G401 (cell line): ENCODE data around the gene CRELD1. TPM values are rescaled to one million over a fixed set of nuclear protein-coding genes. Genes with fewer than 3 reads are reported as not detected.

Source experiments
- DNase-seq: peaks from one replicate; pipeline ENCODE4 v3.0.0-alpha.2; 2015; ENCODE audit warnings: low spot score
- in situ Hi-C: cut with HindIII; loops from 2 replicates; pipeline ENCODE4 v1.10.0; 2016; ENCODE audit warnings: low sequenced_read_pairs, mixed read lengths
- total RNA-seq: library from RNA; depleted of rRNA; stranded (reverse); fragments of >200 nt; shearing (Covaris generic); gene quantifications from 2 replicates; pipeline ENCODE4 v1.2.3, GENCODE V29; 2014

The CRELD1 gene
- total RNA-seq, 1 experiment from 2014 or later: 13.3 TPM

DNA sequence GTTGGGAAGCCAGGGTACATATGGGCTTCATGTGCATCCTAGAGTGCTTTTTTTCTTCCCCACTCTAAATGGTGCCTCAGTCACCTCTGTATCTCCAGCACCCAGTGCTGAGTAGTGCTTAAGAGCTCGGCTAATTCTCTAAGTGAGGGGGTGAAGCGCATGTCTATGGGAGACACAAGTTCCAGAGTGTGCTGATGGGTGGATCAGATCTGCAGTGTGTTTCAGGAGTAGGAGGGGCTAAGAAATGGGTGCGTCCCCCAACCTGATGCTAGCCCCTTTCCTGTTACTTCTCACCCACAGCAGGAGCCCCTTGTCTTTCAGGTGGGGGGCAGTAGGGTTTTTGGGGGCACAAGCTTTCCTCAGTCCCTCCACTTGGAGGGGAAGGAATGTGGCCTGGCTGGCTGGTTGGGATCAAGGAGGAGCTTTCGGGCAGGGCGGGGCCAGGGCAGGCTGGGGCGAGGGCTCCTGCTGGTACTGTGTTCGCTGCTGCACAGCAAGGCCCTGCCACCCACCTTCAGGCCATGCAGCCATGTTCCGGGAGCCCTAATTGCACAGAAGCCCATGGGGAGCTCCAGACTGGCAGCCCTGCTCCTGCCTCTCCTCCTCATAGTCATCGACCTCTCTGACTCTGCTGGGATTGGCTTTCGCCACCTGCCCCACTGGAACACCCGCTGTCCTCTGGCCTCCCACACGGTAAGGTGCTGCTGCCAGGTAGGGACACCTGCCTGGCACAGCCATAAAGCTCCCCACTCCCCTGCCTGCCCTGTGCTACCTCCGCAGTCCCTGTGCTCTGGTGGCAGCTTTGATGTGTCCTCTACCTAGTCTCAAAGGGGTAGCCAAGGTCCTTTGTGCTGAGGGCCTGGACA is 31.0 kb upstream of the CRELD1 start, which contains the start of gene IL17RE:
Gene IL17RE (plus strand): TSS at position 477 of the 866 bp plus-strand sequence. CDS start 85 bp downstream, at position 562.
- in situ Hi-C loops: no loop called here
- peak; percentile 60 for DNase-seq

DNA sequence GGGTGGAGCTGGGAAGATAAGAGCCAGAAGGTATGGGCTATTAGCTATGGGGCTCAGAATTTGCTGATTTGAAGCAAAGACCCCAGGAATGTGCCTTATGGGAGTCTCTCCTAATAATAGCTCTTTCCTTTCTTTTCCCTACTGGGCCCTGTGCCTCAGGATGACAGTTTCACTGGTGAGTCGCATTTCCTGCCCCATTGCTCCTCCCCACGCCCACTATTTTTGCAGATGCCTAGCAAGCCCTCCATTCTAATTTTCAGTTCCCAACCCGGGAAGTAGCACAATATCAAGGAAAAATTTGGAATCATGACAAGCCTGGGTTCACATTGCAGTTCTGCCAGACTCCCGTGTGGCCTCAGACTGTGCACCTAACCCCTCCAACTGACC is 30.4 kb upstream of the CRELD1 start:
- DNase-seq: peak; percentile 52
- in situ Hi-C loops: no loop called here

DNA sequence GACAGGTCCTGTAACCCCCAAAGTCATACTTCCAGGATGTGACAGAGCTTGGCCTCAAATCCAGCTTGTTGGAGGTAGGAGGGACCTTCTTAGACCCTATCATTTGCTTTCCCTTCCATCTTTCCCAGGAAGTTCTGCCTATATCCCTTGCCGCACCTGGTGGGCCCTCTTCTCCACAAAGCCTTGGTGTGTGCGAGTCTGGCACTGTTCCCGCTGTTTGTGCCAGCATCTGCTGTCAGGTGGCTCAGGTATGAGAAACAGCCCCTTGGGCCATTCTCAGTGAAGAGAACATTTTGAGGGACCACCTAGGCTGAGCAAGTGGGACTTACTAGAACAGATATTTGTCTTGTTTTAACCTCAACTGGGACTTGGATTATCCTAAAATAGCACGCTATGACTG is 29.7 kb upstream of the CRELD1 start:
- peak; percentile 13 for DNase-seq
- in situ Hi-C loops: no loop called here

DNA sequence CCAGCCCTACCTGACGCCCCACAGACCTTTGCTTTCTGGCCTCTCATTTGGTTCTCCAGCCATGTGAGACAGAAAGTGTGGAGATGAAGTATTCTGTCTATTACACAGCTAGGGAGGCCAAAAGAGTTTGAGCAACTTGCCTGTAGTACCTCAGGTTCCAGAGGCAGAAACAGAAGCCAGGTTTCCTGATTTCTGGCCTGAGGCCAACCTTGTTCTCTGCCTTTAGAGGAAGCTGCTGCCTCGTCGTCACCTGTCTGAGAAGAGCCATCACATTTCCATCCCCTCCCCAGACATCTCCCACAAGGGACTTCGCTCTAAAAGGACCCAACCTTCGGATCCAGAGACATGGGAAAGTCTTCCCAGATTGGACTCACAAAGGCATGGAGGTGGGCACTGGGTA is 27.2 kb upstream of the CRELD1 start:
- no peak for DNase-seq
- in situ Hi-C loops: no loop called here

DNA sequence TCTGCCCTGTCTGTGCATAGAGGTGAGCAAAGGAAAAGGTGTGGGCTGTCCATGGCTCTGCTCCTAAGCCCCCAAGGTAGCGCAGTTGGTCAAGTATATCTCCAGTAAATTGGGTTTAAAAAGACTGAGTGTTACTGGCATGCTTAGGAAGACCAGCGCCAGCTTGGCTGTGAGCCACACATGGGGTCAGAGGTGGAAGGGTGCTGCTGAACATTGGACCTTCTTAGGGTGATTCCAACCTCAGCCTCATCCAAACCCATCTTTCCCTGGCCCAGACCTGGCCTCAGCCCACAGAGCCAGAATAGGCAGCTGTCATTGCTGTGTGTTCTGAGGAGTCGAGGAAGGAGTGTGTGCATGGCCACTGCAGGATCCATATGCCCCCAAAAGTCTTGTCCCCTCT is 25.3 kb upstream of the CRELD1 start:
- no peak for DNase-seq
- in situ Hi-C loops: no loop called here

DNA sequence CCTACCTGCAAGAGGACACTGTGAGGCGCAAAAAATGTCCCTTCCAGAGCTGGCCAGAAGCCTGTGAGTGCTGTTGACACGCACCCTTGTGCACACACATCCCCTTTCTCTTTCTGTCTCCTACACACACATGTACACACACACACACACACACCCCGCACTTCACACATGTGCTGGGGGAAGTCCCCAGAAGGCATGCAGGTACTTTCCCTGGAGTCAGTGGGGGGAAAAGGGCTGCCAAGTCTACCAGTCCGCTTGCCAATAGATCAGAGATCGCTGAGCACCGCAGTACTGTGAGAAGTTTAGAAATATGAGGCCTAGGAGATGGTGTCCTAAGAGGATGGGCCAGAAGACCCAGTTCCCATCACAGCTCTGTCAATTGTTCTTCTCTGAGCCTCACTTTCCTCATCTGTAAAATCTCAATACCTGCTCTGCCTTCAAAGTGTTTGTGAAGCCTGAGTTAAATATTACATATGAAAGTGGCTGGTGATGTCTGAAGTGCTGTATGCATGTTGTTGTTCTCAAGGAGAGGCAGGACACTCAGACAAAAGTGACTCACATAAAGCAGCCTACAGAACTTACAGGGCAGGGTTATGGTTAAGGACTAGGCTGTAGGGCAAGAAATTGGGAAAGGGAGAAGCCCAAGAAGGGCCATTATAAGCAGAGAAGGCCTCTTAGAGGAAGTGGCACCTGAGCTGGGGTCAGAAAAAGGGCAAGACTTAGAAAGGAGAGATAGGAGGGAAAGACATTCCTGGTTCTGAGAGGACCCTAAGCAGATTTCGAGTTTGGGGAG is 24.2 kb upstream of the CRELD1 start:
- no peak for DNase-seq

DNA sequence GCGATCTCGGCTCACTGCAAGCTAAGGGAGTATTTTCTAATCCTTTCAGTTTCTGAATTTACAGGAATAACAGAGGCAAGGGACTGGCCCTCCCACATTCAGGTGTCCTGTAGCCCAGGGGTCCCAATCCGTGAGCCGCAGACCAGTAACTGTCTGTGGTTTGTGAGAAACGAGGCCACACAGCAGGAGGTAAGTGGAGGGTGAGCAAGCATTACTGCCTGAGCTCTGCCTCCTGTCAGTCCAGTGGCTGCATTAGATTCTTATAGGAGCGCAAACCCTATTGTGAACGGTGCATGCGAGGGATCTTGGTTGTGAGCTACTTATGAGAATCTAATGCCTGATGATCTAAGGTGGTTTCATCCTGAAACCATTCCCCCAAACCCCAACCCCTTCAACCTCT is 21.8 kb upstream of the CRELD1 start:
- DNase-seq: no peak
- in situ Hi-C loops: no loop called here

More for the DNA sequence above, 24.2 kb upstream of the CRELD1 start:
- in situ Hi-C loops: no loop called here

DNA sequence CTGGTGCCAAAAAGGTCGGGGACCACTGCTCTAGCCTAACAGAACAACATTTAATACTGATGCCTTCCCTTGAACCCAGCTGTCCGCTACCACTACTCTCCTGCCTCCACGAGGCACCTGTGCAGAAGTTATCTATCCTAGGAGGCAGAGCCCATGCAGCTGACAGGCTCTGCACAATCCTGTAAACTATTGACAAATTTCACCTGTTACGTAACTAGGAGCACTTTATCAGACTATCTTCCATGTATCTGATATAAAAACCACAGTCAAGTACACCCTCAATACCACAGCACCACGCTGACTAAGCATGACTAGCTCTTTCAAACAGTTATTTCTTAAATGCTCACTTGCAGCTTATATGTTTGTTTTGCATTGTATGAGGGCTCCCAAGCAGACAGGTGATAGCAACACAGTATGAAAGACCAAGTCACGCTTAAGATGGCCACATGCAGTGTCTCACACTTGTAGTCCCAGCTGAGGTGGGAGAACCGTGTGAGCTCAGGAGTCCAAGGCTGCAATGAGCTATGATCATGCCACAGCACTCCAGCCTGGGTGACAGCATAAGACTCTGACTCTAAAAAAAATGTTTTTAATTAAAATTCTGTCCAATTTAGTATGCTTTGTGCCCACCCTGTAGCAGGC is 21.2 kb upstream of the CRELD1 start:
- no peak for DNase-seq

DNA sequence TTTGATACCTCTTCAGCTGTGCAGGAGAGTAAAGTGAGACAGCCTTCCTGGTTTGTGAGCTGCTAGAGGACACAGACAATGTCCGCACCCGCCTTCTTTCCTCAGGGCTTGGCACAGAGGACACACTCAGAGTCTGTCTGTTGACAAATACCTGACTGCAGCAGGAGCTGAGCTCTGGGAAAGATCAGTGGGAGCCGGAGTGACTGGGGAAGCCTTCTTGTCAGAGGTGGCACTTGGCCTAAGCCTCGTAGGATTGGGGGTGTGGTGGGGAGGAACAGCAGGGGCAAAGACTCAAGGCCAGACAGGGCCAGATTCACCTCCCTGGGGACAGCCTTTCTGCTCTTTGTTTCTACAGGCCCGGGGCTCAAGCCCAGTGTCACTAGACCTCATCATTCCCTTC is 20.0 kb upstream of the CRELD1 start:
- DNase-seq: no peak
- in situ Hi-C loops: no loop called here

More for the DNA sequence above, 21.2 kb upstream of the CRELD1 start:
- in situ Hi-C loops: no loop called here

DNA sequence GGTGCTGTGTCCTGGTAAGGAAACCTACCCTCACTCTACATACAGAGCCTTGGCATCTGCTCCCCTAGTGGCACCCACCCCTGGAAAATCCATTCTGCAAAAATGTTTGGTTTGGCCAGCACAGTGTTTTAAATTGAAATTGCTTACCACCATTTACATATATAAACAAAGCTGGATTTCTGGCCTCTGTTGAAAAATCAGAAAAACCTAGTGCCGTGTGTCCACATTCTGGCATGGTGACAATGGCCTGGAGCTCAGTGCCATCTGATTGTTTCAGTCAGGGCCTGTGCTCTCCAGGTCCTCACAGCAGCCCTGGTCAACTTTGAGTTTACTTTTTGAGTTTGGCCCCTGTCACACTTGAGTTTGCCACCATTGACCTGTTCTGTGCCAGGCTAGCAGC is 19.6 kb upstream of the CRELD1 start:
- DNase-seq: no peak
- in situ Hi-C loops: no loop called here

DNA sequence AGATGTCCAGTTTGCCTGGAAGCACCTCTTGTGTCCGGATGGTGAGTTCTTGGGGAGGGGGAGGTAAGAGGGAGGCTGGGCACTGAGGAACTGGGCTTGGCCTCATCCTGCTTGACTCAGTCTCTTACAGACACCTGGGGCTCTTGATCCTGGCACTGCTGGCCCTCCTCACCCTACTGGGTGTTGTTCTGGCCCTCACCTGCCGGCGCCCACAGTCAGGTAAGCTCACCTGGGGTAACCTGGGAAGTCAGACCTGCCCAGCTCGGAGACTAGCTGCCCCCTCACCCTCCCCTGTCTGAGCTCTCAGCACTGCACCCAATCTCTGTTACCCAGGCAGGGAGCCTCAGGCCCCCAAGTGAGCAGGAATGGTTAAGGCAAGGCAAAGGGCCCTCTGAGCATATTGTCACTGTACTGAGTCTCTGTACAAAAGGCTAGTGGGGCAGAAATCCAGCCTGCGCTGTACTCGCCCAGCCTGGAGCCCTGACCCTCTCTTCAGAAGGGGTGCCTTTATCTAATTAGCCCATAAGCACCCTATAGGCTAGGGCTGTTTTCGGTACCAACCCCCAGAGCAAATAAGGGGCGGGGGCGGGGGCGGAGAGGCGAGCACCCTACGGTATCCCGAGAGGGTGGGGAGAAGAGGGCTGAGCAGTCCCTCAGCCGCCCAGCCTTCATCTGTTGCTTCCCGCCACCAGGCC is 18.9 kb upstream of the CRELD1 start:
- in situ Hi-C loops: no loop called here
- DNase-seq: no peak

DNA sequence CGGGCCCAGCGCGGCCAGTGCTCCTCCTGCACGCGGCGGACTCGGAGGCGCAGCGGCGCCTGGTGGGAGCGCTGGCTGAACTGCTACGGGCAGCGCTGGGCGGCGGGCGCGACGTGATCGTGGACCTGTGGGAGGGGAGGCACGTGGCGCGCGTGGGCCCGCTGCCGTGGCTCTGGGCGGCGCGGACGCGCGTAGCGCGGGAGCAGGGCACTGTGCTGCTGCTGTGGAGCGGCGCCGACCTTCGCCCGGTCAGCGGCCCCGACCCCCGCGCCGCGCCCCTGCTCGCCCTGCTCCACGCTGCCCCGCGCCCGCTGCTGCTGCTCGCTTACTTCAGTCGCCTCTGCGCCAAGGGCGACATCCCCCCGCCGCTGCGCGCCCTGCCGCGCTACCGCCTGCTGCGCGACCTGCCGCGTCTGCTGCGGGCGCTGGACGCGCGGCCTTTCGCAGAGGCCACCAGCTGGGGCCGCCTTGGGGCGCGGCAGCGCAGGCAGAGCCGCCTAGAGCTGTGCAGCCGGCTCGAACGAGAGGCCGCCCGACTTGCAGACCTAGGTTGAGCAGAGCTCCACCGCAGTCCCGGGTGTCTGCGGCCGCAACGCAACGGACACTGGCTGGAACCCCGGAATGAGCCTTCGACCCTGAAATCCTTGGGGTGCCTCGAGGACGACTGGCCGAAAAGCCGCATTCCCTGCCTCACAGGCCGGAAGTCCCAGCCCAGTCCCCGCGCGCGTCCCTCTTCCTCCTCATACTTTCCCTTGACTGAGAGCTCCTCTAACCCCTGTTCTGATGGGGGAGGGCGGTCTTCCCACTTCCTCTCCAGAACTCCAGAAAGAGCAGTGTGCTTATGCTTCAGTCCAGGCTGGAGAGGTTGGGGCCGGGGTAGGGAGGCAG is 18.1 kb upstream of the CRELD1 start:
- peak; percentile 63 for DNase-seq

DNA sequence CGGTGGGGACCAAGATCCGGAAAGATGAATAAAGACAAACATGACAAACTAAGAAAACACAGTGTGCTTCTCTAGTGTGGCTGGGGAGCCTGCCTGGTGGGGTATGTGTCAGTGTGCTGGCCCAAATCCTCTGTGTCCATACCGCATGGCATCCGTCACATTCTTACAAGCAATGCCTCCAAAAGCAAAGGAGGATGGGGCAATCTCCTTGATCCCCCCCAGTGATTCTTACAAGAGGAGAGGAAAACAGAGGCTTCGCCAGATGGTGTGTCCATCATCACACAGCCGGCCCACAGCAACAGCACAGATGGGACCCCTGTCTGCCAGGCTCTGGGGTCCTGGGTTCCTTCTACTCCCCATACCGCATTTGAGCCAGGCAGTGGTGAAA is 17.3 kb upstream of the CRELD1 start:
- in situ Hi-C loops: no loop called here

More for the DNA sequence above, 18.1 kb upstream of the CRELD1 start:
- in situ Hi-C loops: no loop called here

DNA sequence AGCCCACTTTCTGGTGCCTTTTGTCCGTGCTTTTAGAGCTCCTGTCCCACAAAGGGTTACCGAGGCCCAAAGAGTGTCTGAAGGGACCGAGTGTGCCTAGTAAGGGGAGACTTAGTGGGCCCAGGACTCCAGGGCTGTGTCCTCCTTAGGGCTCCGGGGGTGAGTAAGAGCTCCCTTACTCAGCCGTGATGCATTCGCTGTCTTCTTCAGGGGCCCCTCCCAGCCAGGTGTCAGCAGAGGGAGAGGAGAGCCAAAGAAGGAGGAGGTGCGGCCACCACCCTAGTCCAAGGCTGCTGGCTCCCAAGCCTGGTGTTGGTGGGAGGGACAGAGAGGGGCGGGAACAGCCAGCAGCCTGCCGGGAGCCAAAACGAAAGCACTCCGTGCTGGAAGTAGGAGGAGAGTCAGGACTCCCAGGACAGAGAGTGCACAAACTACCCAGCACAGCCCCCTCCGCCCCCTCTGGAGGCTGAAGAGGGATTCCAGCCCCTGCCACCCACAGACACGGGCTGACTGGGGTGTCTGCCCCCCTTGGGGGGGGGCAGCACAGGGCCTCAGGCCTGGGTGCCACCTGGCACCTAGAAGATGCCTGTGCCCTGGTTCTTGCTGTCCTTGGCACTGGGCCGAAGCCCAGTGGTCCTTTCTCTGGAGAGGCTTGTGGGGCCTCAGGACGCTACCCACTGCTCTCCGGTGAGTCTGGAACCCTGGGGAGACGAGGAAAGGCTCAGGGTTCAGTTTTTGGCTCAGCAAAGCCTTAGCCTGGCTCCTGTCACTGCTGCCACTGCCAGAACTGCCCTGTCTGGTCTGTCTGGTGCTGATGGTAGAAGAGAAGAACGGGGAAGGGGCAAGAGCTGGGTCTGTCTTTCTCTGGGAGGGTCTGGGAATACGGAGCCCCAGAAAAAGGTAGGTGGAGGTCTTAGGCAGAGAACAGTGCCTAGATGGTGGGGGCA is 16.6 kb upstream of the CRELD1 start, which contains the start of gene IL17RC:
Gene IL17RC (plus strand): TSS at position 365 of the 947 bp plus-strand sequence. CDS start 218 bp downstream, at position 583.
- in situ Hi-C loops: no loop called here
- DNase-seq: peak; percentile 86

More for the DNA sequence above, 17.3 kb upstream of the CRELD1 start:
- peak; percentile 36 for DNase-seq

DNA sequence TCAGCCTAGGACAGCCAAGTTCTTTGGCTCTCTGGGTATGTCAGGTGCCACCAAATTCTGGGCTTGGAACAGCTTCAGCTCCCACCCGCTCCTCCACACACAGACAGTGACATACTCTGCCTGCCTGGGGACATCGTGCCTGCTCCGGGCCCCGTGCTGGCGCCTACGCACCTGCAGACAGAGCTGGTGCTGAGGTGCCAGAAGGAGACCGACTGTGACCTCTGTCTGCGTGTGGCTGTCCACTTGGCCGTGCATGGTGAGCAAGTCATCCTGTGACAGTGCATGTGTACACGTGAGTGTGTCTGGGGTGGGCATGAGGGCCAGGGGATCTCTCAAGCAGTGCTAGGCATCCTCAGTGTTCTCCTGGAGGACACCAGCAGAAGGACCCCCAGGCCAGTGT is 15.8 kb upstream of the CRELD1 start:
- in situ Hi-C loops: no loop called here
- no peak for DNase-seq

DNA sequence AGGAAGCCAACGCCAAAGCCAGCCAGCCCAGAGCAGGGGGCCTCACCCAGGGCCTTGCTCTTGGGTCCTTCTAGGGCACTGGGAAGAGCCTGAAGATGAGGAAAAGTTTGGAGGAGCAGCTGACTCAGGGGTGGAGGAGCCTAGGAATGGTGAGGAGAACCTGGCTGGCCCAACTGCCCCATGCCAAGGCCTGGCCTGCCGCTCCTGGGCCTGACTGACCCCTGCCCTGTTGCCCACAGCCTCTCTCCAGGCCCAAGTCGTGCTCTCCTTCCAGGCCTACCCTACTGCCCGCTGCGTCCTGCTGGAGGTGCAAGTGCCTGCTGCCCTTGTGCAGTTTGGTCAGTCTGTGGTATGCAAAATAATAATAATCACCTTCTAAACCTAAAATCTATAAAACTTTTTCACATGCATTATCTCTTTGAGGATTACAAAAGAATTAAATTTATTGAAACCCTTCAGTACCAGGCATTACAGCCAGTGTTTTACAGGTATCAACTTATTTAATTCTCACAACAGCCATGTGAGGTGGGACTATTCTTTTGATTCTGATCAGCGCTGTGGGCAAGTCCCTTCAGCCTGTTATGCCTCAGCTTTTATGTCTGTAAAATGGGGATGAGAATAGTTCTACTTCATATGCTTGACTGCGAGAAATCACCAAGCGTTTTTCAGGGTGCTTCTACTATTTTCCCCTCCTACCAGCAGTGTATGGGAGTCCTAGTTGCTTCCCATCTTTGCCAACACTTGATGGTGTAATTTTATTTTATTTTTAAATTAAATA is 15.2 kb upstream of the CRELD1 start:
- in situ Hi-C loops: no loop called here
- DNase-seq: no peak
